HCT116 (cell line): ENCODE data around the gene CD3D.

Experiments
- ATF3 ChIP-seq: IDR thresholded peaks from 2 replicates; pipeline ENCODE4 v1.6.1; 2012
- EZH2 ChIP-seq: fragments of 200-600 bp; sonication (generic); IDR thresholded peaks from 2 replicates; pipeline ENCODE4 v1.6.1; 2017; ENCODE audit warnings: antibody characterized with exemption, mixed run types
- EZH2phosphoT487 ChIP-seq: fragments of 200-600 bp; IDR thresholded peaks from 2 replicates; pipeline ENCODE4 v1.6.1; 2018; ENCODE audit warnings: antibody characterized with exemption, borderline replicate concordance
- JUND ChIP-seq: IDR thresholded peaks from 2 replicates; pipeline ENCODE4 v1.6.1; 2012
- MAX ChIP-seq: IDR thresholded peaks from 2 replicates; pipeline ENCODE4 v1.6.1; 2012
- POLR2A ChIP-seq: IDR thresholded peaks from 2 replicates; pipeline ENCODE4 v1.7.0; 2011; ENCODE audit warnings: borderline replicate concordance; ENCODE audit not compliant: insufficient read depth, insufficient read length; ENCODE audit errors: extremely low read depth
- POLR2AphosphoS5 ChIP-seq: IDR thresholded peaks from 2 replicates; pipeline ENCODE4 v1.6.1; 2011; ENCODE audit warnings: mild to moderate bottlenecking, low read depth, low read length, moderate library complexity
- RAD21 ChIP-seq: IDR thresholded peaks from 2 replicates; pipeline ENCODE4 v1.6.1; 2012; ENCODE audit warnings: low read depth, mild to moderate bottlenecking
- SIN3A ChIP-seq: IDR thresholded peaks from 2 replicates; pipeline ENCODE4 v1.6.1; 2012; ENCODE audit warnings: low read depth
- SP1 ChIP-seq: IDR thresholded peaks from 2 replicates; pipeline ENCODE4 v1.6.1; 2012; ENCODE audit warnings: low read depth
- ZFX ChIP-seq: fragments of 450-650 bp; IDR thresholded peaks from 2 replicates; pipeline ENCODE4 v1.6.1; 2017
- ZNF274 ChIP-seq: fragments of 200-500 bp; sonication (Bioruptor generic); IDR thresholded peaks from 2 replicates; pipeline ENCODE4 v1.6.1; 2014; ENCODE audit warnings: mild to moderate bottlenecking, low read depth, low read length, inconsistent platforms
- TF ChIP-seq, protein P1 (sequence below), 3 experiments: fragments of 200-600 bp in 1 of 3; sonication (generic) in 1 of 3; IDR thresholded peaks in 2 of 3; conservative IDR thresholded peaks in 1 of 3; 2 replicates each; pipeline ENCODE4 v1.5.1; 2012 to 2017; ENCODE audit warnings: low read depth in 2 of 3, low read length in 2 of 3, antibody characterized with exemption in 1 of 3, borderline replicate concordance in 1 of 3, control low read depth in 1 of 3, mild to moderate bottlenecking in 1 of 3, mixed read lengths in 1 of 3, mixed run types in 1 of 3, moderate library complexity in 1 of 3; ENCODE audit not compliant: insufficient read depth in 1 of 3

GRCh38 chr11:118366287-118366686 lies 23.8 kb upstream of the CD3D start:
- TF ChIP-seq ZNF274 (no peak), POLR2A (no peak), SIN3A (no peak), EZH2 (no peak), ZFX (no peak), MAX (no peak), POLR2AphosphoS5 (no peak), JUND (no peak), ATF3 (no peak), EZH2phosphoT487 (no peak), RAD21 (no peak), SP1 (no peak)
- TF ChIP-seq, protein P1, sequence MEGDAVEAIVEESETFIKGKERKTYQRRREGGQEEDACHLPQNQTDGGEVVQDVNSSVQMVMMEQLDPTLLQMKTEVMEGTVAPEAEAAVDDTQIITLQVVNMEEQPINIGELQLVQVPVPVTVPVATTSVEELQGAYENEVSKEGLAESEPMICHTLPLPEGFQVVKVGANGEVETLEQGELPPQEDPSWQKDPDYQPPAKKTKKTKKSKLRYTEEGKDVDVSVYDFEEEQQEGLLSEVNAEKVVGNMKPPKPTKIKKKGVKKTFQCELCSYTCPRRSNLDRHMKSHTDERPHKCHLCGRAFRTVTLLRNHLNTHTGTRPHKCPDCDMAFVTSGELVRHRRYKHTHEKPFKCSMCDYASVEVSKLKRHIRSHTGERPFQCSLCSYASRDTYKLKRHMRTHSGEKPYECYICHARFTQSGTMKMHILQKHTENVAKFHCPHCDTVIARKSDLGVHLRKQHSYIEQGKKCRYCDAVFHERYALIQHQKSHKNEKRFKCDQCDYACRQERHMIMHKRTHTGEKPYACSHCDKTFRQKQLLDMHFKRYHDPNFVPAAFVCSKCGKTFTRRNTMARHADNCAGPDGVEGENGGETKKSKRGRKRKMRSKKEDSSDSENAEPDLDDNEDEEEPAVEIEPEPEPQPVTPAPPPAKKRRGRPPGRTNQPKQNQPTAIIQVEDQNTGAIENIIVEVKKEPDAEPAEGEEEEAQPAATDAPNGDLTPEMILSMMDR (IDR thresholded peaks at IDR 0.05 in 2 of 3, conservative IDR thresholded peaks at IDR 0.05 in 1 of 3; ENCODE audit: borderline replicate concordance in 1 of 3, insufficient read depth in 1 of 3, low read depth in 2 of 3, low read length in 2 of 3): no peak
